ENCODE measurements around the gene RPRD1B.
"Not testable (repeated sequence)": the region's sequence is repeated elsewhere in the genome, so short reads cannot be mapped to it uniquely, and the experiment has no call there.

The RPRD1B gene

DNA sequence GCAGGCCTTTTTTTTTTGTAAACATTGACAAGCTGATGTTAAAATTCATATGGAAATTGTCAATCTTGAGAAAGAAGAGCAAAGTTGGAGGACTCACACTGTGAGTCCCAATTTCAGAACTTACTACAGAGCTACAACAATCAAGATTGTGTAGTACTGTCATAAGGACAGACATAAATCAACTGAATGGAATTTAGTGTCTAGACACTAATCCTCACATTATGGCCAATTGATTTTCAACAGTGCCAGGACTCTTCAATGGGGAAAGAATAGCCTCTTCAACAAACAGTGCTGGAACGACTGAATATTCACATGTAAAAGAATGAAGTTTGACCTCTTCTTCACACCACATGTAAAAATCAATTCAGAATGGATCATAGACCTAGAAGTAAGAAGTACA, 70.7 kb downstream of the RPRD1B start:
- DNase-seq (ENCODE audit: low read depth), result no peak

DNA sequence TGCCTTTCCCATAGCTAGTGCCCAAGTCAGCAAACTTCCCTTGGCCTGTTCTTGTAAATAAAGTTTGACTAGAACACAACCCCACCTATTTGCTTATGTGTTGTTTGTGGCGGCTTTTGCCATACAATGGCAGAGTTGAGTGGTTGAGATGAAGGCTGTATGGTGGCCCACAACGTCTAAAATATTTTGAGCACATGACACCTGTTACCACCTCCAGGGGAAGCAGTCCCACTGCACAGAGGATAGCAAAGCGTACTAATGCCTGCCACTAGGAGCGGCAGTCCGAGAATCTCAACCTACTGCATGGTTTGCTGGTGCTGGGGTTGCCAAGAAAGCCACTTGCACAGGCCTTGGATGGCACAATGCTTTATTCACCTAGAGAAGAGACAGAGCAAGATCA, 72.9 kb downstream of the RPRD1B start:
- DNase-seq (ENCODE audit: low read depth), result no peak

DNA sequence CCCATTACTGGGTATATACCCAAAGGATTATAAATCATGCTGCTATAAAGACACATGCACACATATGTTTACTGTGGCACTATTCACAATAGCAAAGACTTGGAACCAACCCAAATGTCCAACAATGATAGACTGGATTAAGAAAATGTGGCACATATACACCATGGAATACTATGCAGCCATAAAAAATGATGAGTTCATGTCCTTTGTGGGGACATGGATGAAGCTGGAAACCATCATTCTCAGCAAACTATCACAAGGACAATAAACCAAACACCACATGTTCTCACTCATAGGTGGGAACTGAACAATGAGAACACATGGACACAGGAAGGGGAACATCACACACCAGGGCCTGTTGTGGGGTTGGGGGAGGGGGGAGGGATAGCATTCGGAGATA, 73.8 kb downstream of the RPRD1B start:
- DNase-seq (ENCODE audit: low read depth), result not testable (repeated sequence)

DNA sequence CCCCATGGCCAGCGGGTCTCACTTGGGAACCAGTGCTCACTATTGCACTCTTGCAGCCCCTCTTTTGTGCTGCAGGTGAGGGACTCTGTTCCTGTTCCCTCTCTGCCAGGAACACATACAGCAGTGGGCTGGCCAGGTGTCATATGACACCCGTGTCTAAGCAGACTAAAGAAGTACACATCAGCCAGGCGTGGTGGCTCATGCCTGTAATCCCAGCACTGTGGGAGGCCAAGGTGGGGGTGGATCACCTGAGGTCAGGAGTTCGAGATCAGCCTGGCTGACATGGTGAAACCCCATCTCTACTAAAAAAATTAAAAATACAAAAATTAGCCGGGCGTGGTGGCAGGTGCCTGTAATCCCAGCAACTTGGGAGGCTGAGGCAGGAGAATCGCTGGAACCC, 74.4 kb downstream of the RPRD1B start:
- not testable (repeated sequence) for DNase-seq (ENCODE audit: low read depth)

DNA sequence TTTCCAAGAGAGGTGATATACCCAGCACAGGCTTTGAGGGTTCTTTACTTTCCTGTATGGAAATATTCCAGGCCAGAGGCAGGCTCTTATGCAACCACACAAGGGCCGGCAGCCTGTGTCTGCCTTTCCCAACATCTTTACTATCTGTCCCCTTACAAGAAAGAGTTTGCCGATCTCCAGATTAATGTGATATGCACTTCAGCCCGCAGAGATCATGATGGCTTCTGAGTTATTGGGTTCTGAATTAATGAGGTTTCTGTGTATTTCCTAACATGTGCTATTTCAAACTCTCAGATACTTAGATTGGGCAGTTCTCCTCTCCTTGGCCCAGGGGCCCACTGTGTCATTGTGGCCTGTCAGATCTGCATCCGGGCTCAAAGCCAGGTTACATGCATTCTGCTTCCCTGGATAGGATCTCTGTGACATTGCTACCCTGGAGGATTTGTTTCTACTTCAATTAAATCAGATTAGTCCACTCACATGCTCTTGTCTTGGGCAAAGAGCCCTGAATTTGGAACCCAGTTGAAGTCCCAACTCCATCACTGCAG, 75.0 kb downstream of the RPRD1B start:
- no peak for DNase-seq (ENCODE audit: low read depth)

DNA sequence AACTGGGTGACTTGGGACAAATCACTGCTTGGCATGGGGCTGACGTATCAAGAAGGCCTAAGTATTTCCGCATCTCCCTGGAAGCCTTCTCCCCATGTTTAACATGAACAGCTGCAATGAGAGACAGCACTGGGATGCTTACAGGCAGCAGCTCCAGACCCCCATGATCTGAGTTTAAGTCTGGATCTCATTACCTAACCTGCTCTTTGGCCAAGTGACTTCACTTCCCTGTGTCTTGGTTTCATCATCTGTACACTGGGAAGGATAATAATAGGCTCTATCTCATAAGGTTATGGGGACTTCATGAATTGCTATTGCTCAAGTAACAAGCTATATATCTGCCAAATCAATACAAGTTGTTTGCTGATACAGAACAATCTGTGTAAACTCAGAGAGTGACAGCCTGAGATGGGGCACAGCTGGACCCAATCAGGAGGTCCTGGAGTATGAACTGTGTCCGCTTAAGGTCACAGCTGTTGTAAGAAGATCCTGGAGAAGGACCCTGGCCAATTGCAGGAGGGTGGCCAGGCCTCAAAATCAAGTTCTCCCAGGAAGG, 75.5 kb downstream of the RPRD1B start:
- DNase-seq (ENCODE audit: low read depth), result no peak

DNA sequence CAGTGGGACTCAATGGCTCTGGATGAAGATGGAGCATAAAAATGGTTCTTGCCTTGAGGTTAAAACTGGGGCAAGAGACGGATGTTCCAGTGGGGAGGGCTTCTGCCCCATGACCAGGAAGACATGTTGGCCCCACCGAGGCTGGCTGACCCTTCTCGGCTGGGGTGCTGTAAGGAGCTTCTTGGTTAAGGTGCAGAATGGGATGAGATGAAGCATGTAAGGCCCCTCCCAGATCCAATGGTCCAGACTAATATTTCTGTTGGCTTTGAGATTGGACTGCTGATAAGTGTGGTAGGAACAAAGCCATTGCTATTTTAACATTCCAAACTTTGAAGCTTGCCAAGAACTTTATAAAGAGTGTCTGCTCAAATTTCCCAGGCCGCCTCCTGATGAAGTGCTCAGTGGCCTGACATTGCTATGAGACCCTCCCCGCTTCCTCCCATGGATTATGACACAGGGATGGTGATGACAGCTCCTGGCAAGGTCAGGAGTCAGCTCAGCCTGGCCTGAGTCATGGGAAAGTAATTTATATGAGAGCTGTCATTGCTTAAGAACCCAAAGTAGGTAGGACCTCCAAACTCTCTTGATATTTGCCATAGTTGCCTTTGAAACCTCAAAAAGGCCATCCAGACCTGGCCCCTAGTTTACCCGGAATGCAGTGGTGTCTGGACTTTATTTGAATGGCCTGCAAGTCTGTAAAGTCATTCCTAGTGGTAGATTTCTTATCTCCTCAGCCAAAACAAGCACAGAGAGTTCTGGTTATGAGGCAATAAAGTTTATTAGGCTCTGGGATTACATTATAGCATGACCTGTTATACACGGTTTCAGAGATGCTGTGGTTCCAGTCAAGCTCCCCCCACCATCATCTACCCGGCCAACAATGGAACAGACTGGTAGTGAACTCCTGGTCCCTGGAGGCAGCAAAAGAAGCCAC, 76.3 kb downstream of the RPRD1B start:
- peak; percentile 99 for DNase-seq (ENCODE audit: low read depth)

DNA sequence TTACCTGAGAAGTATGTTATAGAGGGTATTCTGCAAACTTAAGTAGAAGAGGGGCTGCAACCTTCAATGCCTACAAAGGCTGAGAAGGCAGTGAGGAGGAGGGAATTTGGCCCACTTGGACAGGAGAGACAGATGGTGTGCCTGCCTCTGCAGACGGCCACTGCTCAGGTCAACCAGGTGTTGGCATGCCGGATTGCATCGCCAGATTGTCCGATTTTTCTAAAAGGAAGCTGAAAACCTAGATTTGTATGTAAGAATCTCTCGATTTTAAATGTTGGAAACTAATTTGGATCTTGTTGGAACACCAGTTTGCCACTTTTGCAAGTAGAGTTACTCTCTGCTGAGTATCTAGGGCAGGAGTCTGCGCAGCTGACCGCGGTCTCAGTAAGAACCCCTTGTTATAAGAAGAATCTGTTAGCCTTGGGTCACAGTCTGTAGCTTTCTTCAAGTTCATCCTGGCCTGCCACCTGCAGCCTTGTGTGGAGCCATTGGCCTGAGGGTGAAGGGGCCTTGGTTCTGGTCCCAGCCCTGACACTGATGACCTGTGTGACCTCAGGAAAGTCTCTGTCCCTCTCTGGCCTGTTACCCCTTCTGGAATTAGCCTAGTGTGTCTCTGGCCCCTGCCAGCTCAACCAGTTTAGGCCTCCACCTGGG, 77.1 kb downstream of the RPRD1B start:
- DNase-seq (ENCODE audit: low read depth), result no peak

DNA sequence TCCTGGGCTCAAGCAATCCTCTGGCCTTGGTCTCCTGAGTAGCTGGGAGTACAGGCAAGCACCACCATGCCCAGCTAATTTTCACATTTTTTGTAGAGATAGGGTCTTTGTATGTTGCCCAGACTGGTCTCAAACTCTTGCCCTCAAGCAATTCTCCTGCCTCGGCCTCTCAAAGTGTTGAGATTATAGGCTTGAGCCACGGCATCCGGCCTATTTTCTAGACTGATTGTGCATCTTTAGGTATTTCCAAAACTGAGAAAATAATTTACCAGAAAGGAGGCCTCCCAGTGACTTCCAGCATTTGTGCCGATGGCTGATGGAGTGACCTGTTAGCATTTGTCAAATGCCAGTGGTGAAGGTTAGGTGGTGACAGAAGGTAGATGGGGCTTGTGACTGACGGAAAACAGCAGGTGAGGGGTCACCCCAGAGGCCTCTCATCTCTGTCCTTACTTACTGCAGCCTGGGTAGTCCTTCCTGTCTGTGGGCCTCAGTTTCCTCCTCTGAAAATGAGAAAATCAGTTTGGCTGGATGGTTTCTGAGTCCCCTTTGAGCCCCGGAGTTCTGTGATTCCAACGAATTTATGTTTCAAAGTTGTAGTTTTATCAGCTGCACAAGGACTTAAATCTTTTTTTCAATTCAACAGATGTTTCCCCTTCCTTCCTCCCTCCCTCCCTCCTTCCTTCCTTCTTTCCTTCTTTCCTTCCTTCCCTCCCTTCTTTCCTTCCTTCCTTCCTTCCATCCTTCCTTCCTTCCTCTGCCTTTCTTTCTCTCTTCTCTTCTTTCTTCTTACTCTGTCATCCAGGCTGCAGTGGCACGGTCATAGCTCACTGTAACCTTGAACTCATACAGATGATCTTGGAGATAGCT, 78.1 kb downstream of the RPRD1B start:
- no peak for DNase-seq (ENCODE audit: low read depth)

DNA sequence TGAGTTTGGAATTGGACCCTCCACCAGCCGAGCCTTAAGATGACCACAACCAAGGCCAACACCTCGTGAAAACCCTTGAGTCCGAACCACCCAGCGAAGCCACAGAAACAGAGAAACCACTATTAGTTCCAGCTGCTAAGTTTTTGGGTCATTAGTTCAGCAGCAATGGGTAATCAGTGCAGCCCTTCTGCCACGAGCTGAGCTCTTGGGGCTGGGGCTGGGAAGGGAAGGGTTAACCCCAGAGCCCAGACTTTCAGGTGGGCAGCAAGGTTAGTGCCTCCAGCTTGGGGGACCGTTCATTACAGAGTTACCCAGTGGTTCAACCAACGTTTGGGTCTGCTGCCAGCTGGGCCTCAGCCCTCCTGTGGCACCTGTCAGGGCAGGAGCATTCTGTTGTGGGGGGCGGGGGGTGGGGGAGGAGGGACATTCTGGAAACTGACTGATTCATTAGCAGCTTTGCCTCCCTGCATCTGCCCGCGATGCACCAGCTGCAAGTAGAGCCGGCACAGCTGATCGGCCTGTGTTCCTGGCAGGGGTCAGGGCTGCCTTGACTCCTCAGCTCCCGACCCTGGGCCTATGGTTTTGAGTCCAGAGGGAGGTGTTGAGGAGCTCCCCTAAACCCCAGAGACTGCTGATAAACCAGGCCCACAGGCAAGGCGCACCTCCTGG, 78.8 kb downstream of the RPRD1B start:
- no peak for DNase-seq (ENCODE audit: low read depth)

DNA sequence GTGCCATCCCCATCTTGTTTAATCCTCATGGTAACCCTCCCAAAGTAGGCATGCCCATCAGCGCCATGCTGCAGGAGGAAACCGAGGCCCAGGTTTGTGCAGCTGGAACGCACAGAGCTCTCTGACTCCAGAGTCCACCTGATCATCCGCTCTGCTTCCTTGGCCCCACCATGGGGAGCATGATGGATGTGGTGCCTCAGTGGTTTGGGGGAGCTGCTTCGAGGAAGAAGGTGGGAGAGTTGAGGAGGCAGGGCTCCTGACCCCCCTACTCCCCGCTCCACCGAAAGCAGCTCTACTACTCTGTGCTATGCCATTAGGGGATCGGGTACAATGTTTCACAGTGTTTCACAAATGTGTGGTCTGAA, 79.4 kb downstream of the RPRD1B start:
- no peak for DNase-seq (ENCODE audit: low read depth)

DNA sequence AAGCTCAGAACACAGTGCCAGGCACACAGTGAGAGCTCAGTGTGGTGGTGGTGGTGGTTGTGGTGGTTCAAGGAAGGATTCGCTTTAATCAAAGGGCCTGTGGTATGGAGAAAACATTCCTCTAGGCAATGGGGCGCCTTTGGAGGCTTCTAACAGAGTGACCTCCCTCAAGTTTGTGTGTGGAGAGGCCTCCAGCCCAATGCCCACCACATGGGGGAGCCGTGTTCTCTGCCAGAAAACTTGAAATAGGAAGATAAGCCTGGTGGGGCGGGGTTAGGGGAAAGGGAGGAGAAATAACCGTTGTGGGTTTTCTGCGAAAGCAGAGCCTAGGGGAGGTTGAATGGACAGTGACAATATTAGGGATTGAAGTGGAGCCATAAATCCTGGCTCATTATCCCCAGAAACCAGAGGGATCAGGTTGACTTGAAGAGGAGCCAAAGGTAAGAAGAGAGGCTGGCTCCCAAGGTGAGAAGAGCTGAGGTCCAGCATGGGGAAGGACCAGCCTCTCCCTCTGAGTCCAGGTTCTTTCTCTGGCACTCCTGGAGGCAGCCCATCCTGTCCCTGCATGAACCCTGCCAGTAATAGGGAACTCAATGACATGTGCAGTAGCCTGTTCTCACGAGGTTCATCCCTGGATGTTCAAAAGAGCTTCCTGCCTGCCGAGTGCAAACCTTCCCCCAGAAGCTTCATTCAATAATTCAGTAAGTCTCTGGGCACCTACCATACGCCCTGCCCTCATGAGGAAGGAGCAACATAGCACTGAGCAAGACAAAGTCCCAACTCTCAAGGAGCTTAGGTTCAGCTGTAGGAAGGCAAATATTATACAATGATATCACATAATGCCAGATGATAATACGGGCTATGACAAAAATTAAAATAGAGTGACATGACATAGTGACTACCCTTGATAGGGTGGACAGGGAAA, 80.1 kb downstream of the RPRD1B start:
- DNase-seq (ENCODE audit: low read depth), result no peak

DNA sequence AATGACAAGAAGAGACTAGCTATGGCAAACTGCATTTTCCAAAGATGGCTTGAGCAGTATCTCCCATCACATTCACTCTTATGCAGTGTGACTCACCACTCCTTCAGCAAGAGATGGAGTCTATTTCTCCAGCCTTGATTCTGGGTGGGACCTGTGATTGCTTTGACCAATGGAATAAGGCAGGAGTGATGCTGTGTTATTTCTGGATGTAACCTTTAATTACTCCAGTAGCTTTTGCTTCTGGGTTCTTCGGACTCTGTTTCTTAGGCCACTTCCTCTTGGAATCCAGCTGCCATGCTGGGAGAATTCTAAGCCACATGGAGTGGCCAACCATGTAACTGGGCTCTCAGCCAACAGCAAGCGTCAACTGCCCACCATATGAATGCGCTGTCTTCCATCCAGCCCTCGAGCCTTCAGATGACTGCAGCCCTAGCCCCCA, 80.8 kb downstream of the RPRD1B start:
- no peak for DNase-seq (ENCODE audit: low read depth)

DNA sequence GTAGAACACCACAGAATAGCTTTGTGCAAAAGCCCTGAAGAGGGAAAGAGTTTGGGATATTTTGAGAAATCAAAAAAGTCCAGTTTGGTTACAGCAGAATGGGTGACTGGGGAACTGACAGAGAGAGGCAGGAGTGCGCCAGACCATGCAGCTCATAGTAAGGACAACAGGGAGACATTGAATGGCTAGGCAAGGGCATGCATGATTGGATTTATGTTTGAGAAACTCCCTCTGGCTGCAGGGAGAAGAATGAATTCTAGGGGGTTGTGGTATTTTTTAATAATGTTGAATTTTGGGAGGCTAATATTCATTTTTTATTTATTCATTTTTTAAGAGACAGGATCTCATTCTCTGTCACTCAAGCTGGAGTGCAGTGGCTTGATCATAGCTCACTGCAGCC, 81.7 kb downstream of the RPRD1B start:
- DNase-seq (ENCODE audit: low read depth), result no peak

DNA sequence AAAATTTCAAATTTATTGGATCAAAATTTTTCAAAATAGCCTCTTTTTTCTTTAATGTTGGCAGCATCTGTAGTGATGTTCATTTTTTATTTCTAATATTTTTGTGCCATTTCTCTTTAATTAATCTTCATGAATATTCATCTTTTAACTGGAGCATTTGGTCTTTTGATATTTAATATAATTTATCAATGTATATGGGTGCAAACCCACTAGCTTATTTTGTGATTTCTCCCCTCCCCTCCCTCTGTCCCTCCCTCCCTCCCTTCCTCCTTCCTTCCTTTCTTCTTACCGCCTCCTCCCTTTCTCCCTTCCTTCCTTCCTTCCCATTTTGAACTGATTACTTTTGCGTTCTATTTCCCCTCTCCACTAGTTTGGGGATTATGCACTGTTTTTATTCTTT, 82.3 kb downstream of the RPRD1B start:
- DNase-seq (ENCODE audit: low read depth), result no peak

DNA sequence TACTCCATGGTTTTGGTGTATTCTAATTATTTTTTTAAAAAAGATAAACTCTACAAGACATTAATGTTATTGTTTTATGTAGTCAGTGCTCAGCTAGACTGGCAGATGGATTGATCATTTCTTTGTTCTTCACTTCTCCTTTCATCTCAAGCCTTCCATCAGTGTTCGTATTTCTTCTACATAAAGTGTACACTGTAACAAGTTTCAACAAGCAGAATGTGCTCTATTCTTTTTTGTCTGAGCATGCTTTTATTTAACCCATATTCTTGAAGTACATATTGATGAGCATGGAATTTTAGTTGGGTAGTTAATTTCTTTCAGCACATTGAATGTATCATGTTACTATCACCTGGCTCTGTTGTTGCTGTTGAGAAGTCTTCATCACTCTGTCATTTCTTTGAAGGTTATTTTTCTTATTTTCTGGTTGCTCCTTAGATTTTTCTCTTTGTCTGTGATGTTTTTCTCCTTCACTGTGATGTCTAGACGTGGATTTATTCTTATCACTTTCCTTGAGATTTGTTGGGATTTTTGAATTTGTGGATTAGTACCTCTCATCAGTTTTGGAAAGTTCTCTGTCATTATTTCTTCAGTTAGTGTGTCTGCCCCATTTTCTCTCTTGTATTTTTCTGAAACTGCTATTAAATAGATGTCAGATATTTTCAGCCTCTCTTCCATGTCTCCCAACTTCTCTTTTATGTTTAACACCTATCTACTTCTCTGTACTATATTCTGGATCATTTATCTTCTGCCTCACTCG, 83.0 kb downstream of the RPRD1B start:
- DNase-seq (ENCODE audit: low read depth), result no peak

DNA sequence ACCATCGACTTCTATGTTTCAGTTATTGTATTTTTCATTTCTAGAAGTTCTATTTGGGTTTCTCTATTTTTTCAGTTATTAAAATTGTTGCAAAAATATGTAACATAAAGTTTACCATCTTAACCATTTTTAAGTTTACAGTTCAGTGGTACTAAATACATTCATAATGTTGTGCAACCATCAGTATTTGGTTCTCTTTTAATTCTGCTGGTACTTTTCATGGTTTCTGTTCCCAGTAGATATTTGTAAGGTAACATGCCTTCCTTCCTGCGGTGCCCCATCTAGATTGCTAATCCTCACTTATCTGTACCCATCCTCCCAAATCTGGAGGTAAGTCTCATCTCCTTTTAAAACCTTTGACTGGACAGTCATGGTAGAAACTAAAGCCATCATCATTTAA, 83.7 kb downstream of the RPRD1B start:
- DNase-seq (ENCODE audit: low read depth), result no peak

DNA sequence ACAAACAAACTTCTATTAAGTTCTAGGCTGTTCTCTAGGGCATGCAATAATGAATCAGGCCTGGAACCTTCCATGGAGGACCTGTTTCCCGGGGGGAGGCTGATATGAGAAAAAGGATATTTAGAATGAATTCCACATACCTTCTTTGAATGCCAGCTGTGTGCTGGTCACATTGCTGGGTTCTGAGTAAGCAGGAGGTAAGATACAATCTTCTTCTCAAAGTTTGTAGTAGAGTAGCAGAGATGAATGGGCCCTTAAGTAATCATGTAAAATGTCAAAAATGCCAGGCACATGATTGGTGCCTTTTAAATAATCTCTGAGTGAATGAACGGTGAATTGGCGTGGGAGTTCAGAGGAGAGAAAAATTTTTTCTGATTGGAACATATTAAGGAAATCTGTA, 84.1 kb downstream of the RPRD1B start:
- DNase-seq (ENCODE audit: low read depth), result peak; percentile 88

DNA sequence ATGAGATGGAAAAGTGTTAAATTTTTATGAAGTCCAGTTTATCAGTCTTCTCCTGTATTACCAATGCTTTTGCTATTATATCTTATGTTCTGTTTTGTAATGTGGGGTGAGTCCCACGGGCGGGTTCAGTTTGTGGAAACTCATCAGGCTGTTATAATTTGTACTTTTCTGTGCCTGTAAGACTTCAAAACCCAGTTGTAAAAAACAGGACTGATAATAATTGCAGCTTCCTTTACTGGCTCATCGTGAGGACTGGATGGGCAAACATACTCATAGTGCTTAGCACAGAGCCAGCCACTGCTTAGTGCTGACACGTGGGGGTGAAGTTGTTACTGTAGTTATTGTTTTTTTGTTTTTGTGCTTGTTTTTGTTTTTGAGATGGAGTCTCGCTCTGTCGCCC, 85.9 kb downstream of the RPRD1B start:
- no peak for DNase-seq (ENCODE audit: low read depth)

DNA sequence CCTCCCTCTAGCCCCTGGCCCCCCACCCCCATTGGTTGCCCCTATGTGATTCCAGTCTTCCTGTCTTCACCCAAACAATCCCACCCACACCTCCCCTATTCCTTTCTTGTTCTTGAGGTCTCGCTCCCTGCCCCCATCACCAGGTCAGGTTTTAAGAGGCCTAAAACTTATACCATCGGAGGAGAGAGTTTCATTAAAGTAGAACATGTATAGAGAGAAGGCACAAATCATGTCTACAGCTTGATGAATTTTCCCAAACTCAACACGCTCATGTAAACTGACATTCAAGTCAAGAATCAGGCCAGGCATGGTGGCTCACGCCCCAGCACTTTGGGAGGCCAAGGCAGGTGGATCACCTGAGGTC, 87.1 kb downstream of the RPRD1B start:
- DNase-seq (ENCODE audit: low read depth), result no peak

Measured in HS-5 (cell line).